ENCODE measurements around the gene GJB3.

Gene GJB3

DNA sequence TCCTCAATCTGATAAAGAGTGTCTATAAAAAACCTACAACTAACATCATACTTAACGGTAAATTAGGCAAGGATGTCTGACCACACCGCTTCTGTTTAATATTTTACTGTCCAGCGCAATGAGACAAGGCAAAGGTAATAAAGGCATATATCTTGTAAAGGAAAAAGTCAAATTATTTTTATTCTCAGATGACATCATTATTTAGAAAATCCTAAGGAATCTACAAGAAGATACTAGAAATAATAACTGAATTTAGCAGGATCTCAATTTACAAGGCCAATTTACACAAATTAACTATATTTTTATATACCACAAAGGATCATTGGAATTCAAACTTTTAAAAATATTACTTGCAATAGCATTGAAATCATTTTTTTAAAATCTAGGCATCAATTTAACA is 41.2 kb downstream of the GJB3 start:
- TF ChIP-seq L3MBTL2 (conservative IDR thresholded peaks at IDR 0.05) = no peak
- TF ChIP-seq, protein P1, sequence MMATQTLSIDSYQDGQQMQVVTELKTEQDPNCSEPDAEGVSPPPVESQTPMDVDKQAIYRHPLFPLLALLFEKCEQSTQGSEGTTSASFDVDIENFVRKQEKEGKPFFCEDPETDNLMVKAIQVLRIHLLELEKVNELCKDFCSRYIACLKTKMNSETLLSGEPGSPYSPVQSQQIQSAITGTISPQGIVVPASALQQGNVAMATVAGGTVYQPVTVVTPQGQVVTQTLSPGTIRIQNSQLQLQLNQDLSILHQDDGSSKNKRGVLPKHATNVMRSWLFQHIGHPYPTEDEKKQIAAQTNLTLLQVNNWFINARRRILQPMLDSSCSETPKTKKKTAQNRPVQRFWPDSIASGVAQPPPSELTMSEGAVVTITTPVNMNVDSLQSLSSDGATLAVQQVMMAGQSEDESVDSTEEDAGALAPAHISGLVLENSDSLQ (IDR thresholded peaks at IDR 0.05) = no peak
- no peak for TF ChIP-seq LEF1 (IDR thresholded peaks at IDR 0.05; ENCODE audit: borderline replicate concordance)
- TF ChIP-seq NFRKB (IDR thresholded peaks at IDR 0.05) = no peak
- no peak for TF ChIP-seq FOXM1 (IDR thresholded peaks at IDR 0.05; ENCODE audit: borderline replicate concordance)
- no peak for TF ChIP-seq HDGF (IDR thresholded peaks at IDR 0.05; ENCODE audit: borderline replicate concordance)
- TF ChIP-seq CTBP1 (IDR thresholded peaks at IDR 0.05; ENCODE audit: borderline replicate concordance) = no peak
- no peak for TF ChIP-seq BHLHE40 (IDR thresholded peaks at IDR 0.05; ENCODE audit: borderline replicate concordance)
- TF ChIP-seq ARNT (IDR thresholded peaks at IDR 0.05) = no peak
- TF ChIP-seq SUZ12 (IDR thresholded peaks at IDR 0.05) = no peak
- TF ChIP-seq FOXK2 (IDR thresholded peaks at IDR 0.05) = no peak
- TF ChIP-seq TARDBP (IDR thresholded peaks at IDR 0.05) = no peak
- CTCF ChIA-PET = no interaction called here
- POLR2A ChIA-PET = no interaction called here
- DNase-seq (ENCODE audit: extremely low spot score) = no peak

DNA sequence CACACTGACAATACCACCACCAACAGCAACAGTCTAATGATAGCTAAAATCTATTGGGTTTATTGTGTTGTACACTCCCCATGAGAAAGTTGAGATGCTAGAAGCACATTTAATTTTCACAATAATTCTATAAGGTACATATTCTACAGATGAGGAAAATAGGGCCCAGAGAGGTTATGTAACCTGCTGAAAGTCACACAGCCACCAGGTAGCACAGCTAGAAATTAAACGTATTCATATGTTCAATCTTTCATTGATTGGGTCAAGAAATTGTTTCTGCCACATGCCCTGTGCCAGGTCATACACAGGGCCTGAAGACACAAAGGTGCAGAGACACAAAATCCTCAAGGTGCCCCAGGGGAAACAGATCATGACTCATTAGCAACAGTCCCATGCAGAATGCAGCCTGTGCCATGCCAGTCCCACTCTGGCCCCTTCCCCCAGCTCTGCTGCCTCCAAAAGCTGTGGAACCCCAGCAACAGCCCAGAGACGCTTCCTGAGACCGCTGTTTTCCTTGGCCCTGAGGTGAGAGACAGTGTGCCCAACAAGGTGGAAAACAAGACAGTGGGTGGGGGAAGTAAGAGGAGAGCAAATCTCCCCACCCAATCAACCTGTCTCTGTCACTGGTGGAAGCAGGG is 43.9 kb downstream of the GJB3 start:
- ChIA-PET CTCF (no interaction called here), POLR2A (no interaction called here)
- TF ChIP-seq FOXK2 (IDR thresholded peaks at IDR 0.05) = no peak
- TF ChIP-seq FOXA1 (IDR thresholded peaks at IDR 0.05) = no peak
- no peak for TF ChIP-seq FOXM1 (IDR thresholded peaks at IDR 0.05; ENCODE audit: borderline replicate concordance)
- TF ChIP-seq BHLHE40 (IDR thresholded peaks at IDR 0.05; ENCODE audit: borderline replicate concordance) = no peak
- TF ChIP-seq ZNF384 (IDR thresholded peaks at IDR 0.05) = no peak
- no peak for TF ChIP-seq TARDBP (IDR thresholded peaks at IDR 0.05)
- TF ChIP-seq L3MBTL2 (conservative IDR thresholded peaks at IDR 0.05) = no peak
- TF ChIP-seq CTBP1 (IDR thresholded peaks at IDR 0.05; ENCODE audit: borderline replicate concordance) = no peak
- no peak for TF ChIP-seq SUZ12 (IDR thresholded peaks at IDR 0.05)
- no peak for TF ChIP-seq SP1 (IDR thresholded peaks at IDR 0.05)
- no peak for TF ChIP-seq ELF4 (IDR thresholded peaks at IDR 0.05)
- no peak for TF ChIP-seq LEF1 (IDR thresholded peaks at IDR 0.05; ENCODE audit: borderline replicate concordance)
- TF ChIP-seq HDGF (IDR thresholded peaks at IDR 0.05; ENCODE audit: borderline replicate concordance) = no peak
- TF ChIP-seq NFRKB (IDR thresholded peaks at IDR 0.05) = no peak
- TF ChIP-seq, protein P1 (IDR thresholded peaks at IDR 0.05) = no peak
- no peak for TF ChIP-seq ARNT (IDR thresholded peaks at IDR 0.05)
- DNase-seq (ENCODE audit: extremely low spot score) = no peak

DNA sequence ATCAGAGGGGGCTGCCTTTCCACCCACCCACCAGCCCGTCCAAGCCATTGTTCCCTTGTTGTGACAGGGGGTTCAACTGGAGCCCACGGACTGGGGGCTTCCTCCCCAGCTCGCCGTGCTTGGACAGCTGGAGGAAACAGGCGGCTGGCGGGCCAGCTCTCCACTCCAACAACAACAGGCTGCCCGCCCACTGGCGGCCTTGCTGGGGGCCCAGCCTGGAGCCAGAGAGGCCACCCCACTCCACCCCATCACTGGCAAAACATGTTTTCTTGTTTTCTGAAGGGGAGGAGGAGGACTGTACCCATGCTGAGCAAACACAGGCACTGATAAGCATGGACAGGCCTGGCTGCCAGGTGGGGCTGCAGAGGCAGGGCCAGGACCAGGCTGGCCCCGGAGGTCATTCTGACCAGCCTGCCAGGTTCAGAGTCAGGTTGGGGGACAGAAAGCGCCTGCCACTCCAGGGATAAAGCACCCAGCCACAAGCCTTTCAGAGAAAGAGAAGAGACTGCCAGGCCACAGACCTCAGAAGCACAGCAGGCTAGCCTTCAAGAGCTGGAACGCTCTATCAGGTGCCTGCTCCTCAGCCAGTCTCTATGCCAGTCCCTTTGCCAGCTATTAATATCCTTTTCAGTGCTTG is 44.6 kb downstream of the GJB3 start:
- POLR2A ChIA-PET = no interaction called here
- CTCF ChIA-PET = interaction anchor here (0.6 kb wide), 1 partner anchor 380 kb away, joined by 3 read pairs; no protein-coding TSS in a partner anchor
- DNase-seq (ENCODE audit: extremely low spot score) = no peak
- no peak for TF ChIP-seq TARDBP (IDR thresholded peaks at IDR 0.05)
- no peak for TF ChIP-seq L3MBTL2 (conservative IDR thresholded peaks at IDR 0.05)
- no peak for TF ChIP-seq SUZ12 (IDR thresholded peaks at IDR 0.05)
- no peak for TF ChIP-seq ELF4 (IDR thresholded peaks at IDR 0.05)
- no peak for TF ChIP-seq FOXM1 (IDR thresholded peaks at IDR 0.05; ENCODE audit: borderline replicate concordance)
- TF ChIP-seq SP1 (IDR thresholded peaks at IDR 0.05) = no peak
- TF ChIP-seq BHLHE40 (IDR thresholded peaks at IDR 0.05; ENCODE audit: borderline replicate concordance) = no peak
- TF ChIP-seq ZNF384 (IDR thresholded peaks at IDR 0.05) = no peak
- no peak for TF ChIP-seq HDGF (IDR thresholded peaks at IDR 0.05; ENCODE audit: borderline replicate concordance)
- no peak for TF ChIP-seq ARNT (IDR thresholded peaks at IDR 0.05)
- TF ChIP-seq FOXA1 (IDR thresholded peaks at IDR 0.05) = no peak
- TF ChIP-seq FOXK2 (IDR thresholded peaks at IDR 0.05) = no peak
- no peak for TF ChIP-seq NFRKB (IDR thresholded peaks at IDR 0.05)
- TF ChIP-seq, protein P1 (IDR thresholded peaks at IDR 0.05) = no peak
- TF ChIP-seq CTBP1 (IDR thresholded peaks at IDR 0.05; ENCODE audit: borderline replicate concordance) = no peak
- TF ChIP-seq LEF1 (IDR thresholded peaks at IDR 0.05; ENCODE audit: borderline replicate concordance) = no peak

DNA sequence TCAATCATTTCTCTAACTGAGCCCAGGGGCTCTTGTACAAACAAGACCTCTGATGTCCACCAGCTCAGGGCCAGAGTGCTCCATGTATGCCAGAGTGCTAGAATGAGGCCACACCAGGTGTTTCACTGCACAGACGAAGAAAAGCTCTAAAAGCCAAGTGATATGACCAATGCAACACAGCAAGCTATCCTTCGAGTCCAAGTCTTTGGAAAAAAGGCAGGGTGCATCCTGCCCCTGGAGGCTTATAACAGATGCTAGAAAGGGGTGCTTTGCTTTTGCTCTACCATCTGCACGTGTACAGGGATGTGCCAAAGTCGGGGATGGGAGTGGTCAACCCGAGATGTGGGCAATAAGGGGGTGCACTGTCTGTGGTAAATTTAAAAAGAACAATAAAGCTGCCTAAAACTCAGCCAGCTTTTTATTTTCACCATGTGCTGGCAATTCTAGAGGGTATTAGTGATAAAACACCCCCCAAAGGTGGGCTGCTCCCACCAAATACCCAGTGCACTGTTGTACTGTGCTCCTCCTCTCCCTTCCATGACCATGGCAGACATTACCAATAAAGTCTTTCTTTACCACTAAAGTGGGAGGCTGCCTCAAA is 46.4 kb downstream of the GJB3 start:
- no peak for DNase-seq (ENCODE audit: extremely low spot score)
- ChIA-PET CTCF (no interaction called here), POLR2A (interaction anchor here (0.9 kb wide), 1 partner anchor 8 kb away, joined by 4 read pairs; no protein-coding TSS in a partner anchor)
- TF ChIP-seq TARDBP (IDR thresholded peaks at IDR 0.05) = no peak
- TF ChIP-seq NFRKB (IDR thresholded peaks at IDR 0.05) = no peak
- no peak for TF ChIP-seq ZNF384 (IDR thresholded peaks at IDR 0.05)
- no peak for TF ChIP-seq FOXM1 (IDR thresholded peaks at IDR 0.05; ENCODE audit: borderline replicate concordance)
- TF ChIP-seq L3MBTL2 (conservative IDR thresholded peaks at IDR 0.05) = no peak
- TF ChIP-seq, protein P1 (IDR thresholded peaks at IDR 0.05) = no peak
- TF ChIP-seq CTBP1 (IDR thresholded peaks at IDR 0.05; ENCODE audit: borderline replicate concordance) = no peak
- TF ChIP-seq ELF4 (IDR thresholded peaks at IDR 0.05) = no peak
- TF ChIP-seq FOXK2 (IDR thresholded peaks at IDR 0.05) = no peak
- no peak for TF ChIP-seq HDGF (IDR thresholded peaks at IDR 0.05; ENCODE audit: borderline replicate concordance)
- no peak for TF ChIP-seq ARNT (IDR thresholded peaks at IDR 0.05)
- no peak for TF ChIP-seq LEF1 (IDR thresholded peaks at IDR 0.05; ENCODE audit: borderline replicate concordance)
- no peak for TF ChIP-seq FOXA1 (IDR thresholded peaks at IDR 0.05)
- TF ChIP-seq SUZ12 (IDR thresholded peaks at IDR 0.05) = no peak
- no peak for TF ChIP-seq BHLHE40 (IDR thresholded peaks at IDR 0.05; ENCODE audit: borderline replicate concordance)
- no peak for TF ChIP-seq SP1 (IDR thresholded peaks at IDR 0.05)

All from HEK293T (cell line).